Endothelial cell of umbilical vein (primary cell): Measurements from ENCODE around the gene NETO1. TPM values are rescaled to one million over a fixed set of nuclear protein-coding genes. Genes with fewer than 3 reads are reported as not detected.

ENCODE experiments used
- BruUV-seq: library from RNA; stranded (reverse); fragments of 400-500 nt; replicated peaks from 2 replicates; lab custom pipeline; 2021; lab: Mats Ljungman, UMichigan
- CTCF ChIA-PET: fragments of 300-600, 350-600 bp; sonication (Branson Sonifier 250); formaldehyde crosslinking; loops from one replicate; lab custom pipeline; 2021; ENCODE audit warnings: antibody characterized with exemption, inconsistent platforms; lab: Charles Lee
- POLR2A ChIA-PET: fragments of 300-600, 350-600 bp; sonication (Branson Sonifier 250); formaldehyde crosslinking; loops from one replicate; lab custom pipeline; 2021; ENCODE audit warnings: antibody characterized with exemption, inconsistent platforms; lab: Charles Lee
- DNase-seq: peaks from one replicate; pipeline ENCODE4 v3.0.0-alpha.2; 2011; ENCODE audit warnings: low read depth, low spot score
- FAIRE-seq: peaks from 2 replicates; lab custom pipeline; 2011; peaks lifted over from hg19 to GRCh38; lab: Jason Lieb, UNC
- H2AFZ ChIP-seq: 2 replicates; pipeline ENCODE4 v1.6.0; 2012; ENCODE audit warnings: low read depth, low read length, control low read depth, inconsistent platforms
- H3K27ac ChIP-seq: 2 replicates; pipeline ENCODE4 v1.5.1; 2011; ENCODE audit warnings: low read depth, mild to moderate bottlenecking, control low read depth, low read length, moderate library complexity; ENCODE audit not compliant: insufficient read depth
- H3K27me3 ChIP-seq, 2 experiments: 2 replicates each; pipeline versions ENCODE4 v1.6.0 to v1.6.1; 2011; ENCODE audit warnings: low read length in 2 of 2, mixed read lengths in 1 of 2; ENCODE audit not compliant: control insufficient read depth in 2 of 2, insufficient read depth in 2 of 2
- H3K36me3 ChIP-seq, 2 experiments: 2 replicates in 1 of 2; 3 replicates in 1 of 2; pipeline ENCODE4 v1.5.1; 2011; ENCODE audit warnings: low read length in 2 of 2, mild to moderate bottlenecking in 1 of 2, moderate library complexity in 1 of 2; ENCODE audit not compliant: control insufficient read depth in 2 of 2, insufficient read depth in 2 of 2; ENCODE audit errors: extremely low read depth in 1 of 2
- H3K4me1 ChIP-seq: 3 replicates; pipeline ENCODE4 v1.5.1; 2011; ENCODE audit warnings: mild to moderate bottlenecking, low read length; ENCODE audit not compliant: control insufficient read depth, insufficient read depth; ENCODE audit errors: extremely low read depth
- H3K4me2 ChIP-seq: 2 replicates; pipeline ENCODE4 v1.6.1; 2011; ENCODE audit warnings: low read length, control low read depth, mixed read lengths; ENCODE audit not compliant: insufficient read depth
- H3K4me3 ChIP-seq, 3 experiments: fragments of 200-600 bp in 1 of 3; sonication (generic), shearing (Covaris generic) in 1 of 3; replicated peaks in 1 of 3; 2 replicates each; pipeline ENCODE4 v1.5.1; 2011 to 2016; ENCODE audit warnings: control low read depth in 3 of 3, low read length in 3 of 3, mild to moderate bottlenecking in 2 of 3, inconsistent platforms in 1 of 3, low read depth in 1 of 3, moderate library complexity in 1 of 3; ENCODE audit not compliant: insufficient read depth in 1 of 3
- H3K79me2 ChIP-seq: 2 replicates; pipeline ENCODE4 v1.6.0; 2012; ENCODE audit warnings: low read length, inconsistent platforms; ENCODE audit not compliant: control insufficient read depth, insufficient read depth
- H3K9ac ChIP-seq: replicated peaks from 2 replicates; pipeline ENCODE3; 2011; ENCODE audit warnings: low read length, control low read depth; ENCODE audit not compliant: insufficient read depth; ENCODE audit errors: extremely low read depth
- H3K9me1 ChIP-seq: replicated peaks from 3 replicates; pipeline ENCODE4 v1.6.0; 2011; ENCODE audit warnings: mild to moderate bottlenecking, low read length; ENCODE audit not compliant: control insufficient read depth, insufficient read depth; ENCODE audit errors: extremely low read depth
- H3K9me3 ChIP-seq: replicated peaks from 2 replicates; pipeline ENCODE4 v1.5.1; 2012; ENCODE audit warnings: low read length, inconsistent platforms; ENCODE audit not compliant: control insufficient read depth, insufficient read depth
- H4K20me1 ChIP-seq: replicated peaks from 2 replicates; pipeline ENCODE3; 2011; ENCODE audit warnings: mild to moderate bottlenecking, low read length; ENCODE audit not compliant: control insufficient read depth, insufficient read depth; ENCODE audit errors: extremely low read depth
- CTCF ChIP-seq, 2 donors: IDR thresholded peaks; 1 replicate in 1 of 2; 2 replicates in 1 of 2; pipeline ENCODE4 v1.5.1; 2011; ENCODE audit warnings: low read length in 2 of 2, mild to moderate bottlenecking in 2 of 2, moderate library complexity in 2 of 2, control low read depth in 1 of 2, inconsistent platforms in 1 of 2, low read depth in 1 of 2; ENCODE audit not compliant: insufficient read depth in 1 of 2; ENCODE audit errors: extremely low read depth in 1 of 2
- EZH2 ChIP-seq: IDR thresholded peaks from 2 replicates; pipeline ENCODE4 v1.6.1; 2012; ENCODE audit warnings: borderline replicate concordance, low read depth, mild to moderate bottlenecking, moderate library complexity, low read length, inconsistent platforms; ENCODE audit not compliant: severe bottlenecking
- FOS ChIP-seq: IDR thresholded peaks from 2 replicates; pipeline ENCODE4 v1.6.1; 2011; ENCODE audit warnings: mild to moderate bottlenecking, low read length, moderate library complexity, borderline replicate concordance; ENCODE audit not compliant: insufficient read depth
- GATA2 ChIP-seq: IDR thresholded peaks from 2 replicates; pipeline ENCODE4 v1.7.0; 2011; ENCODE audit warnings: low read depth, mild to moderate bottlenecking, moderate library complexity, mixed read lengths, low read length; ENCODE audit not compliant: insufficient read length, insufficient read depth
- JUN ChIP-seq: IDR thresholded peaks from 2 replicates; pipeline ENCODE4 v1.6.1; 2011; ENCODE audit warnings: borderline replicate concordance, low read depth; ENCODE audit not compliant: insufficient read length, insufficient read depth
- MAX ChIP-seq: IDR thresholded peaks from 2 replicates; pipeline ENCODE4 v1.6.1; 2011; ENCODE audit not compliant: insufficient read depth, insufficient read length
- MYC ChIP-seq: IDR thresholded peaks from one replicate; pipeline ENCODE4 v1.6.1; 2011; ENCODE audit warnings: mild to moderate bottlenecking, low read depth, low read length
- POLR2A ChIP-seq: IDR thresholded peaks from 2 replicates; pipeline ENCODE4 v1.6.1; 2012; ENCODE audit warnings: low read depth, mild to moderate bottlenecking, control low read depth, low read length
- POLR2AphosphoS5 ChIP-seq: IDR thresholded peaks from 2 replicates; pipeline ENCODE4 v1.6.1; 2012; ENCODE audit warnings: low read depth, mild to moderate bottlenecking, control low read depth, low read length, moderate library complexity; ENCODE audit not compliant: insufficient read depth
- dilution Hi-C: fragments of 300-500 bp; cut with MboI; formaldehyde crosslinking; loops from one replicate; pipeline ENCODE4 v1.15.0; 2019; ENCODE audit warnings: low sequenced_read_pairs; ENCODE audit not compliant: extremely low pct_ligation_motif_present
- intact Hi-C: fragments of 100-400 bp; cut with micrococcal nuclease; formaldehyde crosslinking; loops from one replicate; pipeline ENCODE4 v1.10.0; 2022
- polyA plus RNA-seq, 4 experiments: library from polyadenylated mRNA; depleted of rRNA in 3 of 4; stranded (reverse) in 3 of 4; unstranded in 1 of 4; fragments of >200 nt; gene quantifications; 2 replicates each; pipeline versions ENCODE4 v1.2.1 to v1.2.3, GENCODE V29; 2011 to 2012; ENCODE audit warnings: missing spikeins in 1 of 4
- total RNA-seq: library from RNA; stranded (reverse); gene quantifications from 2 replicates; pipeline ENCODE4 v1.2.3, GENCODE V29; 2021

The NETO1 gene
- total and polyA plus RNA-seq, 2 donors (not counting 3 experiments of a cell fraction or from before 2014, with no cell fraction given): not detected

GRCh38 chr18:72847771-72848170, 20.0 kb downstream of the NETO1 start:
- H3K36me3 ChIP-seq: no peaks in the 10 kb centered on the region
- H3K79me2 ChIP-seq: no peaks in the 10 kb centered on the region
- H3K9me1 ChIP-seq: no peaks in the 10 kb centered on the region
- H3K4me2 ChIP-seq: no peak overlapping the region
- no peak for TF ChIP-seq GATA2
- no peak for TF ChIP-seq MYC
- no peak for TF ChIP-seq CTCF (IDR thresholded peaks at IDR 0.05; ENCODE audit: extremely low read depth in 1 of 2, insufficient read depth in 1 of 2, low read depth in 1 of 2, low read length in 2 of 2)
- TF ChIP-seq EZH2: no peak
- TF ChIP-seq POLR2A: no peak
- no peak for TF ChIP-seq FOS
- TF ChIP-seq JUN: no peak
- TF ChIP-seq POLR2AphosphoS5: no peak
- TF ChIP-seq MAX: no peak
- FAIRE-seq (no peak), DNase-seq (no peak)
- H3K4me3 ChIP-seq: no peak overlapping the region
- ChIA-PET POLR2A (no interaction called here), CTCF (no interaction called here)
- no TSS peak for BruUV-seq
- no peaks in the 10 kb centered on the region for H3K4me1 ChIP-seq
- H3K27ac ChIP-seq: no peak overlapping the region
- no peaks in the 10 kb centered on the region for H3K27me3 ChIP-seq
- dilution Hi-C loops: no loop called here
- peaks cover 3% of the 10 kb centered on the region for H3K9me3 ChIP-seq
- H3K9ac ChIP-seq: no peak overlapping the region
- H4K20me1 ChIP-seq: no peaks in the 10 kb centered on the region
- no peak overlapping the region for H2AFZ ChIP-seq
- intact Hi-C loops: no loop called here
